GM20000 (cell line): ENCODE data around the gene KCNMB3.

Experiments used
- DNase-seq: peaks from one replicate; pipeline ENCODE4 v3.0.0; 2012; ENCODE audit warnings: low spot score
- TF ChIP-seq, protein P1 (sequence below): IDR thresholded peaks from 2 replicates; pipeline ENCODE4 v1.5.1; 2012; ENCODE audit warnings: mild to moderate bottlenecking, control low read depth; ENCODE audit errors: extremely low read depth, missing control alignments

KCNMB3 gene

DNA sequence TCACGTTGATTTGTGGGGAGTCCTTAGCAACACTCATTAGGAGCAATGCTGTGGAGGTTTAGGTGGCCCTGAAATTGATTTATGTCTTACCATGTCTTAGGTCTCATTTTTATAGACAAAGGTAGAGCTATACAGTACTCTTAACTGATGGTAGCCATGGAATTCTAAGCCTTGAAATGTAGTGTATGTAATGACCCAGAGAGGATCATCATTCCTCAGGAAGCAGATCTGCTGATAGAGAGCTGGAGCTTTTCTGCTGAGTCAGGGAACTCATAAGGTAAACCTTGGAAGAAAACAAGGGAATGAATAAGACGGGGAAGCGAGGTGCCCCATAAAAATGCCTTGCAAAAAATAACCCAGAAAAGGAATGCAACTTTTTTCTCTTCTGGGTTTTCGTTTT lies 37.9 kb upstream of the KCNMB3 start:
- TF ChIP-seq, protein P1, sequence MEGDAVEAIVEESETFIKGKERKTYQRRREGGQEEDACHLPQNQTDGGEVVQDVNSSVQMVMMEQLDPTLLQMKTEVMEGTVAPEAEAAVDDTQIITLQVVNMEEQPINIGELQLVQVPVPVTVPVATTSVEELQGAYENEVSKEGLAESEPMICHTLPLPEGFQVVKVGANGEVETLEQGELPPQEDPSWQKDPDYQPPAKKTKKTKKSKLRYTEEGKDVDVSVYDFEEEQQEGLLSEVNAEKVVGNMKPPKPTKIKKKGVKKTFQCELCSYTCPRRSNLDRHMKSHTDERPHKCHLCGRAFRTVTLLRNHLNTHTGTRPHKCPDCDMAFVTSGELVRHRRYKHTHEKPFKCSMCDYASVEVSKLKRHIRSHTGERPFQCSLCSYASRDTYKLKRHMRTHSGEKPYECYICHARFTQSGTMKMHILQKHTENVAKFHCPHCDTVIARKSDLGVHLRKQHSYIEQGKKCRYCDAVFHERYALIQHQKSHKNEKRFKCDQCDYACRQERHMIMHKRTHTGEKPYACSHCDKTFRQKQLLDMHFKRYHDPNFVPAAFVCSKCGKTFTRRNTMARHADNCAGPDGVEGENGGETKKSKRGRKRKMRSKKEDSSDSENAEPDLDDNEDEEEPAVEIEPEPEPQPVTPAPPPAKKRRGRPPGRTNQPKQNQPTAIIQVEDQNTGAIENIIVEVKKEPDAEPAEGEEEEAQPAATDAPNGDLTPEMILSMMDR, result no peak
- DNase-seq, result no peak

DNA sequence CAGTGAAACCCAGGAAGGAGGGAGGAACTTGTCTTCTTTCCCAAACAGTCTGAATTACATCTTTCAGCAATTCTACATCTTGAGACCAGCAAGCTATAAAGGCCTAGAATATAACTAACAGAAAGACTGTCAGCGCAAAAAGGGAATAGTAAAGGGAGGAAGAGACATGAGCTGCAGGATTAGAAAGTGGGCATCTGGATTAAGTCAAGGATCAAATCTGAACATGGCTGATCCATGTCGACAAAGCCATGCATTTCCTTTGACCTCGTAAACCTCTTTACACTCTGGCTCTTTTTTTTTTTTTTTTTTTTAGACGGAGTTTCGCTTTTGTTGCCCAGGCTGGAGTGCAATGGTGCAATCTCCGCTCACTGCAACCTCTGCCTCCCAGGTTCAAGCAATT lies 35.4 kb upstream of the KCNMB3 start:
- TF ChIP-seq, protein P1, result no peak
- no peak for DNase-seq

DNA sequence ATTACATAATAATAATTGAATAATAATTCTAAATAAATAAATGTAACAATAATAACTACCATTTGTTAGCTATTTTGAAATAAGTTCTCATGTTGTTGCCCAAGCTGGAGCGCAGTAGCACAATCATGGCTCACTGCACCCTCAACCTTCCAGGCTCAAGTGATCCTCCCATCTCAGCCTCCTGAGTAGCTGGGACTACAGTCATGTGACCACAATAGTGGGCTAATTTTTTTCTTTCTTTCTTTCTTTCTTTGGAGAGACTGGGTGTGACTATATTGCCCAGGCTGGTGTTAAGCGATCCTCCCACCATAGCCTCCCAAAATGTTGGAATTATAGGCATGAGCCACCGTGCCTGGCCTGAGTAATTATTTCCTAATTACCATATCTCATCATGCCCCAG lies 30.9 kb upstream of the KCNMB3 start:
- TF ChIP-seq, protein P1, result no peak
- DNase-seq, result no peak

DNA sequence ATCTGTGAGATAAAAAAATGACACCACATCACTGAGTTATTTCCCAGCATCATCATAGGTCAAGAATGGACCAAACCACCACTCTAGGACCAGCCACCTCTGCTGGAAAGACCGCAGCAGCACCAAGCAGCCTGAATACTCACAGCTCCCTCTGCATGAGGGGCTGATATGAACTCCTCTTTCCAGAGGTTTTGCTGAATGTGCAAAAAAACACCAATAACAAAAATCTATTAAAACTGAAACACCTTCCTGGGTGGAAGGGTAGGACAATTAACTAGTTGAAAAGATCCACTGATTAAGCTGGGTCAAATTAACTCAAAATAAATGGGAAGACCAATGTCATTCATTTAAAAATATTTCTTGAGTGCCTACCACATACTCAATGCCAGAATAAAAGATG lies 28.9 kb upstream of the KCNMB3 start:
- TF ChIP-seq, protein P1, result no peak
- no peak for DNase-seq

DNA sequence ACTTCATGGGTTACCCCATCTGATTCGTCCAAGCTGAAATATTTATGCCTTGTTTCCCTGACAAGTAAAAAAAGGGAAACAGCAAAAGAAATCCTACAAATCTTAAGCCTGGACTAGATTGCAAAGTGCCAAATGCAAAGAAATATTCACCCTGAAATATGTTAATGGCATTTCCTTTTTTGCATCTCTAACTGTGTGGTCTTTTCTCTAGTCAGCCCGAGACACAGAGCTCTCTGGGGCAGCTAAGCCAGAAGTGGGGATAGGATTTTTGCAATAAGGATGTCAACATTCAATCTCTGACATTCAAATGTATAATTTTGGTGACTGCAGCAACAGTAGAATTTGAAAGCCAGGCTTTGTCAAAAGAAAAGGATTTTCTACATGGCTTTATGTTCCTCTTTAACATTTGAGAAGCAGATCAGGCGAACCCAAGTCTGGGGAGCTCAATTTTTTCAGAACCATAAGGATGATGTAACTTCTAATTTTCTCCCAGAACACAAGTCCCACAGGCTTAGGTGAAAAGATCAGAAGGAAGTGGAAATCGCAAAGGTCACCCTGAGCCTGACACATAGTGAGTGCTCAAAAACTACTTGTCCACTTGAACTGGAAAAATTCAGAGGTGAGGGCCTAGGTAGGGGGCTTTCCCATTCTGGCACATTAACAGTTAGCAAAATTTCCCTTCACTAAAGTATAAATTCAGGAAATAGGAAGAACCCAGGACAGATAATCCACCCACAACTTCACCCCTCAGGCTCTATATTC lies 28.2 kb upstream of the KCNMB3 start:
- TF ChIP-seq, protein P1, result no peak
- no peak for DNase-seq

DNA sequence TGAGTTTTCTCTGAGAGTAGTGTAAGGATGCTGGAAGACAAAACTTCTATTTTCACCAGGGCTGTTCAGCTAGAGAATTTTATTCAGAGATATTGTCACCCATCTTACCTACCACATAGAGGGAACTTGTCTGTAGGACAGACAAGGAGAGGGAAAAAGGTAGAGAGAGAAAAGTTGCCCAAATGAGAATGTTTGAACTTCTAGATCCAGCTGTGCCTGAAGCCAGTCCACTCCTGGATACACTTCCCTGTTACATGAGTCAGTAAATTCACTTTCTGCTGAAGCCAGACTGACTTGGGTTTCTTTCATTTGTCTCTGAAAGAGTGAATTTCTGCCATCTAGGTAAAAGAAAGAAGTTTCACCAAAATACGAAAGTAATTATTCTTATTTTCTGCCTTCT lies 27.2 kb upstream of the KCNMB3 start:
- TF ChIP-seq, protein P1, result no peak
- DNase-seq, result no peak

DNA sequence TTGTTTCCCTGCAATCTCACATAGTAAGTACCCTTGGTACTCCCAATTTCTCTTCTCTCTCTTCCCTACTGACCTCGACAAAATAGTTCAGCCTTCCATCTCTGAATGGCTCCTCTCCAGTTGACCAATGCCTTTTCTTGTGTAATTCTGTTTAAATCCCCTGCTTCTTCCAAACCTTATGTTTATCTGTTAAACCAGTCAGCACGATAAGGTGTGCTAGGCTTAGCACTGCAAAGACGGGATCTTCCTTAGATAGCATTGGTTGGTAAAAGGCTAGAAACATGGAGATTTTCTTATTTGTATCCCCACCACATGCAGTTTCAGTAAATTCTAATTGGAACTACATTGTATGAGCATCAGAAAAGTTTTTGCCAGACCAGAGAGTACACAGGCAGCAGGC lies 25.8 kb upstream of the KCNMB3 start:
- TF ChIP-seq, protein P1, result no peak

More for the DNA sequence above, 25.8 kb upstream of the KCNMB3 start:
- no peak for DNase-seq
